GM12875 (cell line): ENCODE results near the gene TNIK.

Experiments used
- H3K4me3 ChIP-seq: one replicate; pipeline ENCODE4 v1.5.1; 2011; ENCODE audit warnings: low read depth, low read length, control low read depth
- TF ChIP-seq, protein P1 (sequence below): IDR thresholded peaks from 2 replicates; pipeline ENCODE4 v1.5.1; 2011; ENCODE audit warnings: low read depth, mild to moderate bottlenecking, control low read depth, inconsistent platforms, low read length, moderate library complexity, borderline replicate concordance; ENCODE audit not compliant: insufficient read depth

Gene TNIK

DNA sequence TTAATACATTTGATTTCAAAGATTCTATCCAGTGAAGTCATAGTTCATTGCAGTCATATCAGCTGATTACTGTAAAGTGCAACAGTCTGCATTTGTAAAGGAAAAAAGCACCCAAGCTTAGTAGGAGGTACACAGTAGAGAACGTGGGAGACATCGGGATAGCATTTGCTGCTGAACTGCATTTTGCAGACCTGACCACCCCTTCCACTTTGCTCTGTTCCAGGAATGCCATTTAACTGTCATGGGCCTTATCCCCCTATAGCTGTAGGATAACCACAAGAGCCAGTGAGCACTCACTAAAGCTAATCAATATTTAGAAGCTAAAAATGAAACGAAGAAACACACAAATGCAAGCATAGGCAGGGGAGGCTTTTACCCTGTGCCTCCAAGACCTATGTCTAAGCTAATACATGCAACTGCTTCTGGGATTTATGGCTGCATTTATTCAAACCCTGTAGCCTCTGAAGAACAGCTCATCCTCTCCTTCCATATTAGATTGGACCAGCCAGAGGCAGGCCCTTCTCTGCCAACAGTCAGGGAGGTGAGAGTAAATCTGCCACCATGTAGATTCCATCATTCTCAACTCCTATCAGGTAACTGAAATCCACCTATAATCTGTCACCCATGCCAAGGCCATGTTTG lies 23.0 kb downstream of the TNIK start:
- H3K4me3 ChIP-seq, result no peak overlapping the region
- TF ChIP-seq, protein P1, sequence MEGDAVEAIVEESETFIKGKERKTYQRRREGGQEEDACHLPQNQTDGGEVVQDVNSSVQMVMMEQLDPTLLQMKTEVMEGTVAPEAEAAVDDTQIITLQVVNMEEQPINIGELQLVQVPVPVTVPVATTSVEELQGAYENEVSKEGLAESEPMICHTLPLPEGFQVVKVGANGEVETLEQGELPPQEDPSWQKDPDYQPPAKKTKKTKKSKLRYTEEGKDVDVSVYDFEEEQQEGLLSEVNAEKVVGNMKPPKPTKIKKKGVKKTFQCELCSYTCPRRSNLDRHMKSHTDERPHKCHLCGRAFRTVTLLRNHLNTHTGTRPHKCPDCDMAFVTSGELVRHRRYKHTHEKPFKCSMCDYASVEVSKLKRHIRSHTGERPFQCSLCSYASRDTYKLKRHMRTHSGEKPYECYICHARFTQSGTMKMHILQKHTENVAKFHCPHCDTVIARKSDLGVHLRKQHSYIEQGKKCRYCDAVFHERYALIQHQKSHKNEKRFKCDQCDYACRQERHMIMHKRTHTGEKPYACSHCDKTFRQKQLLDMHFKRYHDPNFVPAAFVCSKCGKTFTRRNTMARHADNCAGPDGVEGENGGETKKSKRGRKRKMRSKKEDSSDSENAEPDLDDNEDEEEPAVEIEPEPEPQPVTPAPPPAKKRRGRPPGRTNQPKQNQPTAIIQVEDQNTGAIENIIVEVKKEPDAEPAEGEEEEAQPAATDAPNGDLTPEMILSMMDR, result no peak

DNA sequence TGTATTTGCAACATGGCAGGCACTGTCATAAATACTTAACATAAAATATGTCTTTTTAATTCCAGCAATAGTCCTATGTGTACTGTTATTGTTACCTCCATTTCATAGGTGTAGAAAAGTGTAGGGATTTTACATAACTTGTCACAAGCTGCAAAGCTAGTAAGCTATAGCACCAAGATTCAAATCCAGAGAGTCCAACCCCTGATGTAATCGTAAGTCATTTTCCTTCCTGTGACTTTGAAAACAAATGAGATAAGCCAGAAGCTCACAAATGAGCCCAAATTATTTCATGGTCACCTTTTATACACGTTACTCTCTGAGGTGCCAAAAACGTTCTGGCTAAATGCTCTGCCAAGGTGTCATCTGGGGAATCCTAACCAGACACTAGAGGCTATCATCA lies 23.8 kb downstream of the TNIK start:
- TF ChIP-seq, protein P1, result no peak
- H3K4me3 ChIP-seq, result no peak overlapping the region

DNA sequence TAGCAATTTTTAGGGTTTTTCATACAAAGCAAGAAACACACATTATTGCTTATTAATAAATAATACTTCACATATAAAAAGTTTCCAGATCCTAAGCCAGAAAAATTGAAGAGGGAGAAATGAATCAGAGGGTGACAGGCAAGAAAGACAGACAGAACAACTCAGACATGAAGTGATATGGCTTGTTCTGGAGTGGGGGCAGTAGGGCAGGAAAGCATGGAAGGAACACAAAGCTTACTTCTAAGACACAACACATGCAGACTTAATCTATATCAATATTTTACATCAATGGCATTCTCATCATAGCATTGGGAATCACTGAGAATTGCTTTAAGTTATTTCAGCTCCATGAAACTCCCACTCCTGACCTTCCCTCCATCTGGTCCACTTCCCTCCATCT lies 24.4 kb downstream of the TNIK start:
- no peak overlapping the region for H3K4me3 ChIP-seq
- TF ChIP-seq, protein P1, result no peak

DNA sequence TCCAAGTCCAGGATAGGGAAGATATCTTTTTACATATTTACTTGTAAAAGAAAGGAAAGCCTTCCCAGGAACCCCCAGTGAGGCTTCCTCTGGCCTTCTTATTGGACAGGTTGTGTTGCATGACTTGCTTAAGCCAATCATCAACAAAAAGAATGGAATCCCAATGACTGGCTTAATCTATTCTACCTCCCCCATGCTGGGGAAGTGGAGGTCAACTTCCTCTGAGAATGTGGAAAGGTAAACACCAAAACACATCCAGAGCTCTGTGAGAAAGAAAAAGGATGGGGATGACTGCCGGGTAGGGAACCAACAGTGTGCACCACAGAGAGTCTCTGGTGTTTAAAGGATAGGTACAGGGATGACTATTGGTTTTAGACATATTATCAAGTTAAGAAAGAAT lies 25.1 kb downstream of the TNIK start:
- H3K4me3 ChIP-seq, result no peak overlapping the region
- TF ChIP-seq, protein P1, result no peak

DNA sequence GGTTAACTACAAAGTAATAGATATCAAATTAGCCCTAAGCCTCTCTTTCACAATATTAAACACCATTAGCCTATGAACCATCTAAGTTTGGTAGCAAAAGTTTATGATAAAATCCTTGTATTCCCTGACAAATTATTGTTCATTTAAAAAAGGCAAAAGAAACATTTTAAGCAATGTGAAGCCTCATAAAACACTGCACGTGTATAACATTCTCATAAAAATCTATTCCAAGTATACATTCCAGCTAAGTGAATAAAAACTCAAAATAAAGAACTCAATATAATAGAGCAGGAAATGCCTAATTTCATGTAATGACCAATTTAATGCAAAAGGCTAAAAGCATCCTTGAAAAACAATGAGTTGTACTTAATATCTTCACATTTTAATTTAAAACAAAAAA lies 27.7 kb downstream of the TNIK start:
- TF ChIP-seq, protein P1, result no peak
- no peak overlapping the region for H3K4me3 ChIP-seq

DNA sequence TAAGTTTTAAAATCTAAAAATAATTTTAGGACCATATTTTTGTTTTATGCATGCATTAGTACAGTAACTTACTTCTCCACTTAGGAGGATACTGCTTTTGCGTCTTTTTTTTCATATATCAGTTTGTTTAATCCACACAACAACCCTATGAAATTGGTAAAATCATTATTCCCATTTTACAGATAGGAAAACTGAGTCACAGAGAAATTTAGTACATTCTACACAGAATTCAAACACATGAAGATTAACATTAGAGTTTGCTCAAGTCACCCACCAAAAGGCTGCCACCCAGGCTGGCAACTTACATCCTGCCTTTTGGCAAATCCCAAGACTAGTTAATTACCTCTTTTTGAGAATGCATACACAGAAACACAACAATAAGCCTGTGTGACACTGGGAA lies 28.7 kb downstream of the TNIK start:
- TF ChIP-seq, protein P1, result no peak
- no peak overlapping the region for H3K4me3 ChIP-seq

DNA sequence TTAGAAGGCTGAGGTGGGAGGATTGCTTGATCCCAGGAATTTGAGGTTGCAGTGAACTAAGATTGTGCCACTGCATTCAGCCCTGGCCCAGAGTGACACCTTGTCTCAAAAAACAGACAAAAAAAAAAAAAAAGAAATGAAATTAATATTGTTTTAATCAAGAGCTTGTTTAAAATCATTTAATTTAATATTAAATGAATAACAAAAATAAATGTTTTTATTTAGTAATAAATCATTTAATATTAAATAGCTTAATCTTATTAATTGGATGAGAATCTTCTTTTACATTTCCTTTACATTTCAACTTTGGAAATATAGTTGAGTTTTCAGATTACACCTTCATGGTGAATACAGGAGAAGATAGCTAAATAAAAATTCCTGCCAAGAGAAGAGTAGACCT lies 29.7 kb downstream of the TNIK start:
- TF ChIP-seq, protein P1, result no peak
- H3K4me3 ChIP-seq, result no peak overlapping the region
